Mesenchymal stem cell (in vitro differentiated cells and primary cell): ENCODE results near the gene NUP62CL.

ENCODE experiments used
- DNase-seq: peaks from one replicate; pipeline ENCODE4 v3.0.0-alpha.2; 2013
- H2AFZ ChIP-seq: one replicate; pipeline ENCODE4 v1.6.1; 2013; ENCODE audit warnings: low read depth, mild to moderate bottlenecking, control low read depth, inconsistent platforms, low read length, moderate library complexity
- H2AK5ac ChIP-seq: 2 replicates; pipeline ENCODE4 v1.6.1; 2013; ENCODE audit warnings: low read length, moderate library complexity, mild to moderate bottlenecking, inconsistent platforms; ENCODE audit not compliant: severe bottlenecking
- H2BK120ac ChIP-seq: one replicate; pipeline ENCODE4 v1.6.1; 2013; ENCODE audit warnings: low read depth, mild to moderate bottlenecking, inconsistent platforms, low read length, moderate library complexity
- H2BK12ac ChIP-seq, 2 experiments: one replicate each; pipeline ENCODE4 v1.6.1; 2013; ENCODE audit warnings: inconsistent platforms in 2 of 2, low read length in 2 of 2, mild to moderate bottlenecking in 2 of 2, moderate library complexity in 2 of 2, control low read depth in 1 of 2
- H2BK15ac ChIP-seq: one replicate; pipeline ENCODE4 v1.6.1; 2013; ENCODE audit warnings: mild to moderate bottlenecking, low read depth, inconsistent platforms; ENCODE audit not compliant: poor library complexity, severe bottlenecking
- H2BK5ac ChIP-seq: 2 replicates; pipeline ENCODE4 v1.6.1; 2013; ENCODE audit warnings: low read depth, mild to moderate bottlenecking, low read length, control low read depth, inconsistent platforms; ENCODE audit not compliant: poor library complexity, severe bottlenecking
- H3K14ac ChIP-seq, 2 experiments: one replicate each; pipeline ENCODE4 v1.6.1; 2013; ENCODE audit warnings: inconsistent platforms in 2 of 2, low read length in 2 of 2, control low read depth in 1 of 2, mild to moderate bottlenecking in 1 of 2, moderate library complexity in 1 of 2
- H3K18ac ChIP-seq, 2 experiments: one replicate each; pipeline ENCODE4 v1.6.1; 2013; ENCODE audit warnings: inconsistent platforms in 2 of 2, low read length in 2 of 2, control low read depth in 1 of 2, low read depth in 1 of 2, mild to moderate bottlenecking in 1 of 2
- H3K23ac ChIP-seq, 2 experiments: one replicate each; pipeline ENCODE4 v1.6.1; 2013; ENCODE audit warnings: inconsistent platforms in 2 of 2, low read length in 2 of 2, mild to moderate bottlenecking in 2 of 2, moderate library complexity in 2 of 2, control low read depth in 1 of 2
- H3K27ac ChIP-seq: 2 replicates; pipeline ENCODE4 v1.5.1; 2013; ENCODE audit warnings: mild to moderate bottlenecking, moderate library complexity, low read length, control low read depth, inconsistent platforms; ENCODE audit not compliant: poor library complexity, severe bottlenecking
- H3K27me3 ChIP-seq, 2 experiments: 2 replicates each; pipeline versions ENCODE4 v1.6.1 to v1.7.0; 2013; ENCODE audit warnings: low read length in 2 of 2, mild to moderate bottlenecking in 2 of 2, moderate library complexity in 2 of 2, control low read depth in 1 of 2, inconsistent platforms in 1 of 2; ENCODE audit not compliant: control insufficient read depth in 1 of 2, insufficient read depth in 1 of 2
- H3K36me3 ChIP-seq, 2 experiments: 2 replicates each; pipeline versions ENCODE4 v1.6.1 to v1.7.0; 2013; ENCODE audit warnings: low read length in 2 of 2, control low read depth in 1 of 2, inconsistent platforms in 1 of 2, low read depth in 1 of 2, mild to moderate bottlenecking in 1 of 2; ENCODE audit not compliant: insufficient read depth in 2 of 2, control insufficient read depth in 1 of 2
- H3K4ac ChIP-seq, 2 experiments: one replicate each; pipeline ENCODE4 v1.6.1; 2013; ENCODE audit warnings: inconsistent platforms in 2 of 2, low read length in 2 of 2, mild to moderate bottlenecking in 2 of 2, moderate library complexity in 2 of 2, control low read depth in 1 of 2, low read depth in 1 of 2
- H3K4me1 ChIP-seq: 2 replicates; pipeline ENCODE4 v1.6.1; 2013; ENCODE audit warnings: low read depth, low read length, control low read depth; ENCODE audit not compliant: control insufficient read depth, insufficient read depth
- H3K4me2 ChIP-seq: 2 replicates; pipeline ENCODE4 v1.6.1; 2013; ENCODE audit warnings: low read length, mild to moderate bottlenecking, inconsistent platforms; ENCODE audit not compliant: poor library complexity, severe bottlenecking
- H3K4me3 ChIP-seq, 2 experiments: 2 replicates each; pipeline versions ENCODE4 v1.5.1 to v1.7.0; 2013; ENCODE audit warnings: low read length in 2 of 2, mild to moderate bottlenecking in 2 of 2, control low read depth in 1 of 2, low read depth in 1 of 2; ENCODE audit not compliant: insufficient read depth in 1 of 2
- H3K79me1 ChIP-seq: replicated peaks from 2 replicates; pipeline ENCODE4 v1.6.1; 2013; ENCODE audit warnings: mild to moderate bottlenecking, control low read depth, low read length, inconsistent platforms; ENCODE audit not compliant: poor library complexity, severe bottlenecking
- H3K9ac ChIP-seq: 2 replicates; pipeline ENCODE4 v1.7.0; 2013; ENCODE audit warnings: mild to moderate bottlenecking, low read length, moderate library complexity
- H3K9me3 ChIP-seq: 2 replicates; pipeline ENCODE4 v1.7.0; 2013; ENCODE audit warnings: mild to moderate bottlenecking, low read length; ENCODE audit not compliant: control insufficient read depth
- H4K8ac ChIP-seq: one replicate; pipeline ENCODE4 v1.6.1; 2013; ENCODE audit warnings: inconsistent platforms, mild to moderate bottlenecking, low read length, moderate library complexity
- H4K91ac ChIP-seq: one replicate; pipeline ENCODE4 v1.6.1; 2013; ENCODE audit warnings: mild to moderate bottlenecking, low read length, inconsistent platforms
- WGBS: methylation state at CpG from one replicate; pipeline ENCODE4 v1.1.7; 2013; ENCODE audit warnings: mixed read lengths; 5-methylcytosine and 5-hydroxymethylcytosine counted together

Gene NUP62CL

GRCh38 chrX:107171369-107172102 is 34.7 kb downstream of the NUP62CL start:
- H3K4me1 ChIP-seq, result no peaks in the 10 kb centered on the region
- H4K91ac ChIP-seq, result no peak overlapping the region
- H4K8ac ChIP-seq, result no peak overlapping the region
- H3K14ac ChIP-seq, result no peak overlapping the region
- H3K4me2 ChIP-seq, result no peak overlapping the region
- H2AFZ ChIP-seq, result no peak overlapping the region
- no peak overlapping the region for H3K4ac ChIP-seq
- no peak overlapping the region for H3K27ac ChIP-seq
- no peak overlapping the region for H2BK5ac ChIP-seq
- H2BK12ac ChIP-seq, result no peak overlapping the region
- no peaks in the 10 kb centered on the region for H3K9me3 ChIP-seq
- H3K18ac ChIP-seq, result no peak overlapping the region
- no peak overlapping the region for H3K9ac ChIP-seq
- no peaks in the 10 kb centered on the region for H3K79me1 ChIP-seq
- no peak overlapping the region for H2BK120ac ChIP-seq
- H2AK5ac ChIP-seq, result no peak overlapping the region
- H3K4me3 ChIP-seq, result no peak overlapping the region
- H3K27me3 ChIP-seq, result peaks cover 0 to 29% of the 10 kb centered on the region in 2 experiments
- H2BK15ac ChIP-seq, result no peak overlapping the region
- H3K23ac ChIP-seq, result no peak overlapping the region
- DNase-seq, result no peak
- no peaks in the 10 kb centered on the region for H3K36me3 ChIP-seq

- Histone ChIP-seq H3K4ac (no peak overlapping the region), H3K27me3 (peaks cover 0 to 14% of the 10 kb centered on the region in 2 experiments), H3K9ac (no peak overlapping the region), H3K9me3 (no peaks in the 10 kb centered on the region), H3K14ac (no peak overlapping the region), H3K36me3 (no peaks in the 10 kb centered on the region), H2BK12ac (no peak overlapping the region), H2BK120ac (no peak overlapping the region), H2BK15ac (no peak overlapping the region), H4K8ac (no peak overlapping the region), H3K4me2 (no peak overlapping the region), H3K4me3 (no peak overlapping the region), H2AK5ac (no peak overlapping the region), H4K91ac (no peak overlapping the region), H2BK5ac (no peak overlapping the region), H3K23ac (no peak overlapping the region), H3K4me1 (no peaks in the 10 kb centered on the region), H2AFZ (no peak overlapping the region), H3K27ac (no peak overlapping the region), H3K79me1 (no peaks in the 10 kb centered on the region), H3K18ac (no peak overlapping the region)
- no peak for DNase-seq
- WGBS, result 86% methylated on average over 1 of the region's 1 CpG
These were observed 37.5 kb downstream of the NUP62CL start for GRCh38 chrX:107168712-107169111.

- Histone ChIP-seq H3K18ac (no peak overlapping the region), H3K27me3 (peaks cover 0 to 14% of the 10 kb centered on the region in 2 experiments), H3K36me3 (no peaks in the 10 kb centered on the region), H3K4me1 (no peaks in the 10 kb centered on the region), H3K9me3 (no peaks in the 10 kb centered on the region), H3K14ac (no peak overlapping the region), H2AK5ac (no peak overlapping the region), H2BK120ac (no peak overlapping the region), H2AFZ (no peak overlapping the region), H3K4ac (no peak overlapping the region), H2BK15ac (no peak overlapping the region), H3K9ac (no peak overlapping the region), H2BK5ac (no peak overlapping the region), H4K91ac (no peak overlapping the region), H3K4me2 (no peak overlapping the region), H2BK12ac (no peak overlapping the region), H4K8ac (no peak overlapping the region), H3K4me3 (no peak overlapping the region), H3K23ac (no peak overlapping the region), H3K27ac (no peak overlapping the region), H3K79me1 (no peaks in the 10 kb centered on the region)
- DNase-seq, result no peak
These were observed 38.0 kb downstream of the NUP62CL start for GRCh38 chrX:107168257-107168656.

GRCh38 chrX:107167163-107167921 is 38.9 kb downstream of the NUP62CL start:
- Histone ChIP-seq H4K91ac (no peak overlapping the region), H3K79me1 (no peaks in the 10 kb centered on the region), H3K4ac (no peak overlapping the region), H2BK12ac (no peak overlapping the region), H3K18ac (no peak overlapping the region), H3K4me1 (no peaks in the 10 kb centered on the region), H2BK120ac (no peak overlapping the region), H3K4me3 (no peak overlapping the region), H2BK15ac (no peak overlapping the region), H3K27me3 (peaks cover 0 to 16% of the 10 kb centered on the region in 2 experiments), H3K23ac (no peak overlapping the region), H3K36me3 (no peaks in the 10 kb centered on the region), H2AFZ (no peak overlapping the region), H3K27ac (no peak overlapping the region), H2BK5ac (no peak overlapping the region), H3K14ac (no peak overlapping the region), H3K9ac (no peak overlapping the region), H4K8ac (no peak overlapping the region), H3K9me3 (no peaks in the 10 kb centered on the region), H3K4me2 (no peak overlapping the region), H2AK5ac (no peak overlapping the region)
- whole genome bisulfite sequencing, result 80% methylated on average over 1 of the region's 3 CpGs
- no peak for DNase-seq
